AG10803 (cell line): ENCODE results near the gene SERPINA12.

Experiments used
- DNase-seq: peaks from one replicate; pipeline ENCODE4 v3.0.0; 2010; ENCODE audit warnings: low read depth
- H3K4me3 ChIP-seq: 2 replicates; pipeline ENCODE4 v1.5.1; 2011; ENCODE audit warnings: mild to moderate bottlenecking, low read length, control low read depth
- CTCF ChIP-seq: conservative IDR thresholded peaks from 2 replicates; pipeline ENCODE4 v1.5.1; 2011; ENCODE audit warnings: mild to moderate bottlenecking, low read length, control low read depth, inconsistent platforms

SERPINA12 gene

GRCh38 chr14:94536836-94537235 lies 27.6 kb upstream of the SERPINA12 start:
- TF ChIP-seq CTCF: peak; percentile 14; the same call in 1 of the 2 replicates
- DNase-seq: no peak
- H3K4me3 ChIP-seq: no peak overlapping the region

- DNase-seq: no peak
- no peak overlapping the region for H3K4me3 ChIP-seq
- TF ChIP-seq CTCF: no peak
Measured at GRCh38 chr14:94535506-94535905, 26.2 kb upstream of the SERPINA12 start.

- peak; percentile 10 for DNase-seq
- H3K4me3 ChIP-seq: no peak overlapping the region
- no peak for TF ChIP-seq CTCF
Measured at GRCh38 chr14:94532447-94532846, 23.2 kb upstream of the SERPINA12 start.

GRCh38 chr14:94531187-94531586 lies 21.9 kb upstream of the SERPINA12 start:
- no peak for DNase-seq
- TF ChIP-seq CTCF: no peak
- no peak overlapping the region for H3K4me3 ChIP-seq

- no peak for TF ChIP-seq CTCF
- H3K4me3 ChIP-seq: no peak overlapping the region
- no peak for DNase-seq
Measured at GRCh38 chr14:94524093-94524492, 14.8 kb upstream of the SERPINA12 start.

- H3K4me3 ChIP-seq: no peak overlapping the region
- no peak for TF ChIP-seq CTCF
- no peak for DNase-seq
Measured at GRCh38 chr14:94523265-94523664, 14.0 kb upstream of the SERPINA12 start.

GRCh38 chr14:94522115-94522724 lies 13.0 kb upstream of the SERPINA12 start:
- no peak for DNase-seq
- no peak for TF ChIP-seq CTCF
- H3K4me3 ChIP-seq: no peak overlapping the region
